Peyer's patch (tissue), 4 donors: ENCODE data around the gene HAP1. TPM values are rescaled to one million over a fixed set of nuclear protein-coding genes. Genes with fewer than 3 reads are reported as not detected.

Experiments
- small RNA-seq, 2 donors: library from RNA; depleted of rRNA; stranded (forward); fragments of <200 nt; gene quantifications; one replicate each; pipeline ENCODE3, GENCODE V24; 2016
- total RNA-seq, 4 donors: library from RNA; depleted of rRNA; stranded (reverse); fragments of >200 nt; gene quantifications; one replicate each; pipeline ENCODE4 v1.1.0, GENCODE V29; 2016

HAP1 gene
- total RNA-seq, 4 donors from 2014 or later = 0.94 to 5.0 TPM; not detected in 2

Small RNAs within 50 kb of the gene (small RNA-seq; reads per million reads assigned to genes)
- gene RN7SL399P = 0 reads per million in 2 donors
- gene RNA5SP442 = 0 to 0.23 reads per million in 2 donors

Other genes starting within 250 kb of the HAP1 start
- gene KRT36, start 244.7 kb downstream of the HAP1 start, total RNA-seq = not detected
- gene KRT13, start 229.0 kb downstream of the HAP1 start, total RNA-seq = 1 to 10 TPM in 1 of 4 donors, not detected in 3; 2.5 TPM
- gene KRT15, start 215.8 kb downstream of the HAP1 start, total RNA-seq = 10 to 100 TPM; 12.3 to 44.5 (median 28.8) TPM
- gene KRT19, start 206.3 kb downstream of the HAP1 start, total RNA-seq = 1,000 to 10,000 TPM in 3 of 4 donors, 100 to 1,000 TPM in 1; 357 to 5,327 (median 3,312) TPM
- gene KRT9, start 162.6 kb downstream of the HAP1 start, total RNA-seq = not detected
- 1 to 10 TPM; 3.4 to 8.9 (median 6.3) TPM for gene KRT14, start 147.7 kb downstream of the HAP1 start, total RNA-seq
- gene KRT16, start 121.9 kb downstream of the HAP1 start, total RNA-seq = not detected
- 1 to 10 TPM in 1 of 4 donors, not detected in 3; 2.7 TPM for gene KRT17, start 110.1 kb downstream of the HAP1 start, total RNA-seq
- gene EIF1, start 45.8 kb downstream of the HAP1 start, total RNA-seq = 100 to 1,000 TPM; 123 to 226 (median 188) TPM
- not detected for gene GAST, start 22.3 kb downstream of the HAP1 start, total RNA-seq
- 100 to 1,000 TPM; 229 to 585 (median 505) TPM for gene JUP, start 52.1 kb upstream of the HAP1 start, total RNA-seq
- gene P3H4, start 77.3 kb upstream of the HAP1 start, total RNA-seq = 10 to 100 TPM in 3 of 4 donors, 1 to 10 TPM in 1; 9.5 to 23.1 (median 18.0) TPM
- 100 to 1,000 TPM in 1 of 4 donors, 10 to 100 TPM in 2, 1 to 10 TPM in 1; 7.2 to 130 (median 11.2) TPM for gene FKBP10, start 78.4 kb upstream of the HAP1 start, total RNA-seq
- gene NT5C3B, start 101.6 kb upstream of the HAP1 start, total RNA-seq = 10 to 100 TPM in 3 of 4 donors, 1 to 10 TPM in 1; 5.8 to 40.4 (median 20.1) TPM
- gene KLHL10, start 103.2 kb upstream of the HAP1 start, total RNA-seq = not detected
- gene KLHL11, start 130.8 kb upstream of the HAP1 start, total RNA-seq = 10 to 100 TPM in 1 of 4 donors, 1 to 10 TPM in 3; 7.4 to 10.5 (median 7.7) TPM
- gene ACLY, start 184.3 kb upstream of the HAP1 start, total RNA-seq = 100 to 1,000 TPM in 1 of 4 donors, 10 to 100 TPM in 3; 54.5 to 108 (median 74.0) TPM
- gene ODAD4, start 196.0 kb upstream of the HAP1 start, total RNA-seq = 1 to 10 TPM in 1 of 4 donors, not detected in 3; 2.1 TPM
- gene CNP, start 232.2 kb upstream of the HAP1 start, total RNA-seq = 10 to 100 TPM; 24.7 to 76.7 (median 43.4) TPM